HG02973 (cell line): ENCODE measurements around the gene NCR1.
"Not testable (repeated sequence)": the region's sequence is repeated elsewhere in the genome, so short reads cannot be mapped to it uniquely, and the experiment has no call there.

ENCODE experiments used
- ATAC-seq: cut with Tn5 transposase; IDR thresholded peaks from one replicate; pipeline ENCODE4 v1.9.1; 2021; ENCODE audit warnings: moderate library complexity; ENCODE audit not compliant: unreplicated experiment

Gene NCR1

GRCh38 chr19:54905803-54906511 is at the start of gene NCR1:
Gene NCR1, plus strand, starts transcription at chr19:54906148. Its CDS starts 40 bp downstream, at chr19:54906188.
- no peak for ATAC-seq

GRCh38 chr19:54858476-54858875 is 47.5 kb upstream of the NCR1 start:
- not testable (repeated sequence) for ATAC-seq

GRCh38 chr19:54859421-54859820 is 46.5 kb upstream of the NCR1 start:
- ATAC-seq, result not testable (repeated sequence)

GRCh38 chr19:54863459-54863858 is 42.5 kb upstream of the NCR1 start:
- ATAC-seq, result not testable (repeated sequence)

GRCh38 chr19:54871696-54872095 is 34.3 kb upstream of the NCR1 start:
- ATAC-seq, result no peak

GRCh38 chr19:54873990-54874389 is 32.0 kb upstream of the NCR1 start, which contains the start of gene FCAR:
Gene FCAR, plus strand, starts transcription at chr19:54874235. Its CDS starts 55 bp downstream, at chr19:54874290.
- no peak for ATAC-seq

GRCh38 chr19:54875506-54875905 is 30.4 kb upstream of the NCR1 start:
- no peak for ATAC-seq

- no peak for ATAC-seq
Measured at GRCh38 chr19:54877471-54877870, 28.5 kb upstream of the NCR1 start.

- ATAC-seq, result no peak
Measured at GRCh38 chr19:54881884-54882283, 24.1 kb upstream of the NCR1 start.

GRCh38 chr19:54882758-54883157 is 23.2 kb upstream of the NCR1 start:
- no peak for ATAC-seq

- ATAC-seq, result no peak
Measured at GRCh38 chr19:54883228-54883627, 22.7 kb upstream of the NCR1 start.

- ATAC-seq, result no peak
Measured at GRCh38 chr19:54888239-54888638, 17.7 kb upstream of the NCR1 start.

- no peak for ATAC-seq
Measured at GRCh38 chr19:54889566-54889965, 16.4 kb upstream of the NCR1 start.

GRCh38 chr19:54893406-54893805 is 12.5 kb upstream of the NCR1 start:
- ATAC-seq, result no peak

GRCh38 chr19:54894106-54894505 is 11.8 kb upstream of the NCR1 start:
- not testable (repeated sequence) for ATAC-seq

- no peak for ATAC-seq
Measured at GRCh38 chr19:54896036-54896435, 9.9 kb upstream of the NCR1 start.

GRCh38 chr19:54898685-54899084 is 7.3 kb upstream of the NCR1 start:
- not testable (repeated sequence) for ATAC-seq

GRCh38 chr19:54899646-54900045 is 6.3 kb upstream of the NCR1 start:
- not testable (repeated sequence) for ATAC-seq

- ATAC-seq, result not testable (repeated sequence)
Measured at GRCh38 chr19:54901153-54901552, 4.8 kb upstream of the NCR1 start.

GRCh38 chr19:54902061-54902460 is 3.9 kb upstream of the NCR1 start:
- no peak for ATAC-seq

GRCh38 chr19:54903303-54903702 is 2.6 kb upstream of the NCR1 start:
- no peak for ATAC-seq

GRCh38 chr19:54904261-54904660 is 1.7 kb upstream of the NCR1 start:
- not testable (repeated sequence) for ATAC-seq

- no peak for ATAC-seq
Measured at GRCh38 chr19:54905421-54905802, 536 bp upstream of the NCR1 start.
